Psoas muscle (tissue), 8 donors: ENCODE results near the gene MRNIP. TPM values are rescaled to one million over a fixed set of nuclear protein-coding genes. Genes with fewer than 3 reads are reported as not detected.
"Not testable (repeated sequence)": the region's sequence is repeated elsewhere in the genome, so short reads cannot be mapped to it uniquely, and the experiment has no call there.

Experiments
- ATAC-seq, 4 donors: fragments of 200-7000 bp; cut with Tn5 transposase; one replicate each; pipeline ENCODE4 v1.9.1; 2020; ENCODE audit warnings: moderate library complexity in 3 of 4, mild to moderate bottlenecking in 2 of 4
- DNase-seq, 2 donors: peaks; one replicate each; pipeline ENCODE4 v3.0.0-alpha.2; 2020
- H3K27ac ChIP-seq: fragments of 200-600 bp; one replicate; pipeline ENCODE4 v1.8.0; 2022
- H3K27me3 ChIP-seq, 3 donors: fragments of 200-600 bp in 1 of 3; one replicate each; pipeline versions ENCODE4 v1.6.1 to v1.8.0; 2013 to 2022; ENCODE audit warnings: low read length in 2 of 3, mild to moderate bottlenecking in 2 of 3, moderate library complexity in 1 of 3; ENCODE audit not compliant: insufficient read depth in 3 of 3
- H3K36me3 ChIP-seq, 2 donors: fragments of 200-600 bp in 1 of 2; one replicate each; pipeline versions ENCODE4 v1.6.1 to v1.8.0; 2013 to 2022; ENCODE audit warnings: low read depth in 1 of 2, mild to moderate bottlenecking in 1 of 2, moderate library complexity in 1 of 2; ENCODE audit not compliant: insufficient read depth in 1 of 2
- H3K4me1 ChIP-seq: fragments of 200-600 bp; one replicate; pipeline ENCODE4 v1.8.0; 2022
- H3K4me3 ChIP-seq: fragments of 200-600 bp; one replicate; pipeline ENCODE4 v1.8.0; 2022; ENCODE audit warnings: mild to moderate bottlenecking
- H3K9me3 ChIP-seq: fragments of 200-600 bp; one replicate; pipeline ENCODE4 v1.8.0; 2022
- WGBS, 3 donors: extraction: QIAGEN DNeasy Blood & Tissue Kit; methylation state at CpG; one replicate each; pipeline versions ENCODE4 v1.1.6 to v1.1.7; 2013; 5-methylcytosine and 5-hydroxymethylcytosine counted together
- intact Hi-C, 2 donors: fragments of 100-400 bp; cut with DNase I; formaldehyde crosslinking; loops; one replicate each; pipeline versions ENCODE4 v1.11.0 to v1.14.2; 2022
- polyA plus RNA-seq, 3 donors: library from polyadenylated mRNA; stranded (reverse); fragments of 200-250 nt; gene quantifications; one replicate each; pipeline ENCODE4 v1.2.3, GENCODE V29; 2013
- total RNA-seq, 4 donors: library from RNA; stranded (reverse); fragmentation: NEBNext Ultra II Directional in 2 of 4; extraction: Animal tissue kit (Norgen Biotek cat#: 25700) in 2 of 4; gene quantifications; one replicate each; pipeline versions ENCODE4 v1.2.1 to v1.2.4, GENCODE V29; 2021 to 2023
- TF ChIP-seq, protein P1 (sequence below): fragments of 200-600 bp; IDR thresholded peaks from one replicate; pipeline ENCODE4 v1.8.0; 2022; ENCODE audit warnings: antibody characterized with exemption
- donor health status: healthy with polysubstance abuse.
- donor health status: DM: no; HTN: no; CAD: no; lungs with moderate emphysema.
- donor health status: Bipolar disorder and iron deficiency.
- donor health status: healthy.
- donor health status: DM: yes; HTN: yes; CAD: no.
- donor health status: DM: no; HTN: no; CAD: no.
- donor health status: DM: no; HTN: no; CAD: no.
- donor health status: DM: yes; HTN: yes; CAD: no.

The MRNIP gene
- total and polyA plus RNA-seq, 7 donors, result 2.1 to 30.4 (median 7.9) TPM

DNA sequence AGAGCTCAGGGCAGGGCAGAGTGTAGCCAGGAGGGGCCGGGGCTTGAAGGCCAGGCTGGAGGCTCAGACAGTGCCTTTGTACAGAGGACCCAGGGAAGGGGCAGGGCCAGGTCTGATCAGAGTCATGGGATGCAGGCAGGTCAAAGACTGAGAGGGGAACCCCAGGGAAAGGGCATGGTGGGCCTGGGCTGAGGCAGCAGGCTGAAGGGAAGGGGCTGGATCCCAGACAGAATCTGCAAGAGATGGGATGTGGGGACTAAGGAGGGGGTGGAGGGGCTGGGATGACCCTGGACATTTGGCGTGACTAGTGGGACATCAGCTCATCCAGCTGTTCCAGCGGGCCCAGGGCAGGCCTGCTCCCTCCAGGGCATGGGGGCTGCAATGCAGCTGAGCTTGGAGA is 15.5 kb upstream of the MRNIP start:
- Histone ChIP-seq H3K4me1 (peaks cover 10% of the 10 kb centered on the region), H3K27ac (no peak overlapping the region), H3K36me3 (peaks cover 0 to 89% of the 10 kb centered on the region in 2 donors), H3K9me3 (no peaks in the 10 kb centered on the region), H3K4me3 (no peak overlapping the region), H3K27me3 (no peaks in the 10 kb centered on the region)
- ATAC-seq, result no peak
- DNase-seq, result no peak
- intact Hi-C loops, result loop anchor here in 1 of 2 donors (5.0 kb wide), 2 partner anchors 33 to 218 kb away; partner anchors contain the start of gene TBC1D9B
- 83 to 95% (median 92%) methylated on average over 3 of the region's 3 CpGs for WGBS, 3 donors
- TF ChIP-seq, protein P1, sequence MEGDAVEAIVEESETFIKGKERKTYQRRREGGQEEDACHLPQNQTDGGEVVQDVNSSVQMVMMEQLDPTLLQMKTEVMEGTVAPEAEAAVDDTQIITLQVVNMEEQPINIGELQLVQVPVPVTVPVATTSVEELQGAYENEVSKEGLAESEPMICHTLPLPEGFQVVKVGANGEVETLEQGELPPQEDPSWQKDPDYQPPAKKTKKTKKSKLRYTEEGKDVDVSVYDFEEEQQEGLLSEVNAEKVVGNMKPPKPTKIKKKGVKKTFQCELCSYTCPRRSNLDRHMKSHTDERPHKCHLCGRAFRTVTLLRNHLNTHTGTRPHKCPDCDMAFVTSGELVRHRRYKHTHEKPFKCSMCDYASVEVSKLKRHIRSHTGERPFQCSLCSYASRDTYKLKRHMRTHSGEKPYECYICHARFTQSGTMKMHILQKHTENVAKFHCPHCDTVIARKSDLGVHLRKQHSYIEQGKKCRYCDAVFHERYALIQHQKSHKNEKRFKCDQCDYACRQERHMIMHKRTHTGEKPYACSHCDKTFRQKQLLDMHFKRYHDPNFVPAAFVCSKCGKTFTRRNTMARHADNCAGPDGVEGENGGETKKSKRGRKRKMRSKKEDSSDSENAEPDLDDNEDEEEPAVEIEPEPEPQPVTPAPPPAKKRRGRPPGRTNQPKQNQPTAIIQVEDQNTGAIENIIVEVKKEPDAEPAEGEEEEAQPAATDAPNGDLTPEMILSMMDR, result no peak

DNA sequence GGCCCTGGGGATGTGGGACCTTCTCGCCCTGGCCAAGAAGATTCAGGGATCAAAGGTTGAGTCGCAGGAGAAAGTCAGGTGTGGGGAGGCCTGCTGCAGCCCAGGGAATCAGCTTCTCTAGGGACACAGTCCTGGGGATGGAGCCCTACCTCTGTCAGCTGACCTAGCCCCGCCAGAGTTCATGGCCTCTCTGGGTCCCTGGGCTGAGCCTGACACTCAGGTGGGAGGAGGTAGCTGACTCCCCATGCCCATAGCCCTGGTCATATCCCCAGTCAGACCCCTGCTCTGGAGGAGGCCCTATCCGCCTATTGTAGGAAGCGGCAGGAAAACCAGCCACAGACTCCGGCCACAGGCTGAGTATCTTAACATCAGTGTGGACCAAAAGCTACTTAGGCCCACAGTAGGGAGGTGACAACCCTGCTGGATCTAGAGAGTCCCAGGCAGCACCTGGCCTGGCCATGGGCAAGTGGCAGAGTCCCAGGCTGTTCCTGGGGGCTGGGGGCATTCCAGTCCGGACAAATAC is 15.0 kb upstream of the MRNIP start:
- H3K36me3 ChIP-seq, result peaks cover 0 to 89% of the 10 kb centered on the region in 2 donors
- no peak for DNase-seq
- no peak overlapping the region for H3K4me3 ChIP-seq
- peaks cover 10% of the 10 kb centered on the region for H3K4me1 ChIP-seq
- TF ChIP-seq, protein P1, result no peak
- H3K27ac ChIP-seq, result no peak overlapping the region
- no peaks in the 10 kb centered on the region for H3K27me3 ChIP-seq
- 95 to 97% (median 96%) methylated on average over 7 of the region's 7 CpGs for WGBS, 3 donors
- intact Hi-C loops, result loop anchor here in 1 of 2 donors (5.0 kb wide), 2 partner anchors 34 to 219 kb away; partner anchors contain the start of gene TBC1D9B
- no peak for ATAC-seq
- no peaks in the 10 kb centered on the region for H3K9me3 ChIP-seq

DNA sequence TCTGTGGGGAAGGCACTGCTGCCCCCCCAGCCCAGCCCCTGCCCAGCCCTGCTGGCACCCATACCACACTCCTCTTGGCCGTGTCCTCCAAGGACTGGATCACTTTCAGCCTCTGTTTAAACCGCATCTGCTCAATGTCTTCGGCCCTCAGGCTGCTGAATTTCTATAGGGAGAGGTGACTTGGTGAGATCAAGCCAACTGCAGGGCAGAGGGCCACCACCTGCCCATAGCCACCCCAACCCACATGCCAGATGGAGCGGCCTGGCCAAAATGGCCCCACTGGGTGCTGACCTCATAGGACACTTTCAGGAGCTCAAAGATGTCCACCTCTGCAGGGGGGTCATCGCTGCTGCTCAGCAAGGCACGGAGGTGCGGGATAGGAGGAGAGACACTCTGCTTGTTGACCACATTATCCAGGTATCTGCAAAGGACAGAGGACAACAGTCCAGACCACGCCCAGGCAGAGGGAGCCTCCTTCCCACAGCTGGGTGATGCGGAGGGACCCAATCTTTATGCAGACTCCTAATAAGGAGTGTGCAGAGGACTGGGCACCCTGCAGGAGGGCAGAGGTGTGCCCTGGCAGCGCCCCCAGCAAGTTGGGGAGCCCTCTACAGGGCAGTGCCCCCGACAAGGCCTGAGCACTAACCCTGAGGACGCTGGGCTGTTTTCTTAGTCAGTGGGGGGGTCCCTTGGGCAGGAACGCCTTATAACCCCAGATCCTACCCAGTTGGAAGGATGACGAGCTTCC is 14.4 kb upstream of the MRNIP start:
- peaks cover 0 to 93% of the 10 kb centered on the region in 2 donors for H3K36me3 ChIP-seq
- TF ChIP-seq, protein P1, result no peak
- H3K4me3 ChIP-seq, result no peak overlapping the region
- no peaks in the 10 kb centered on the region for H3K9me3 ChIP-seq
- no peak overlapping the region for H3K27ac ChIP-seq
- DNase-seq (no peak), ATAC-seq (no peak)
- intact Hi-C loops, result loop anchor here in 1 of 2 donors (5.0 kb wide), 2 partner anchors 34 to 219 kb away; partner anchors contain the start of gene TBC1D9B
- peaks cover 9% of the 10 kb centered on the region for H3K4me1 ChIP-seq
- H3K27me3 ChIP-seq, result no peaks in the 10 kb centered on the region
- WGBS, 3 donors, result 90 to 95% (median 91%) methylated on average over 14 of the region's 14 CpGs

DNA sequence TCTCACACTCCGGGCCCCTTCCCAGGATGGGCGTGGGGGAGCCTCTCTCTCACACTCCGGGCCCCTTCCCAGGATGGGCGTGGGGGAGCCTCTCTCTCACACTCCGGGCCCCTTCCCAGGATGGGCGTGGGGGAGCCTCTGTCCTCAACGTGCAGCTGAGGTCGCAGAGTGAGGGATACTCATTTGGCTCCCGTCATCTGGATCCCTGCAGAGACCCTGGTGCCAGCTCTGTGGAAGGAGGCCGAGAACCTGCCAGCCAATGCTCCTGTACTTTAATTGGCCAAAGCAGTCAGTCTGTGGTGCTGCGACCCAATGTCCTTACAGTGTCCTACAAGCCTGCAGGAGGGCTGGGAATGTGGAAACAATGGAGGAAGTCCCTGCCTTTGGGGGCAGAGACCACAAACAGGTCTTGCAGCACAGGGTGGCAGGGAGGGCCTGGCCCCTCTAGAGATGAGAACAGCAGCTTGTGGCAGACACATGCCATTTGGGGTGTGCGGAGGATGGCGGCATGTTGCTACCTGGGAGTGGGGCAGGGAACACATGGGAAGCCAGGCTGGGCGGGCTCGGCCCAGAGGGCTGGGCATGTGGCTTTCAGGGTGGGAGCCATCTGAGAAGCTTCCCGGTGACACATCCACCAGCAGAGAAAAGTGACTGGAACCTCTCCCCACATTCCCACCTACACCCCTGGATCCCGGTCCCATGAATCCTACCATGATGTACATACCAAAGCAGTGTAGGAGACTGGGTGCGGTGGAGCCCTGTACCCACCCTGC is 13.6 kb upstream of the MRNIP start:
- Histone ChIP-seq H3K4me3 (no peak overlapping the region), H3K36me3 (peaks cover 0 to 93% of the 10 kb centered on the region in 2 donors), H3K9me3 (no peaks in the 10 kb centered on the region), H3K27me3 (no peaks in the 10 kb centered on the region), H3K27ac (no peak overlapping the region), H3K4me1 (peaks cover 6% of the 10 kb centered on the region)
- TF ChIP-seq, protein P1, result no peak
- intact Hi-C loops, result loop anchor here in 1 of 2 donors (5.0 kb wide), 2 partner anchors 35 to 220 kb away; partner anchors contain the start of gene TBC1D9B
- DNase-seq, result no peak
- ATAC-seq, result no peak
- WGBS, 3 donors, result 90 to 92% (median 90%) methylated on average over 13 to 16 of the region's 18 CpGs

DNA sequence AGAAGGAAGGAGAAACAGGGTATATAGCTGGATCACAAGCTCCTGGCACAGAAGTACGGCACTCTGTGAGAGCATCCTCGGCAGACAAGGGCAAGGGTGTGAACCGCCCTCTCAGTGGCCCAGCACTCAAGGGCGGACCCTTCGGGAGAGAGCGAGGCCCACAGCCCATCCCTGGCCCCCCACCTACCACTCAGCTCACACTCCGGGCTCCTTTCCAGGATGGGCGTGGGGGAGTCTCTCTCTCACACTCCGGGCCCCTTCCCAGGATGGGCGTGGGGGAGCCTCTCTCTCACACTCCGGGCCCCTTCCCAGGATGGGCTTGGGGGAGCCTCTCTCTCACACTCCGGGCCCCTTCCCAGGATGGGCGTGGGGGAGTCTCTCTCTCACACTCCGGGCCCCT is 12.9 kb upstream of the MRNIP start:
- not testable (repeated sequence) for H3K4me3 ChIP-seq, H3K27me3 ChIP-seq, ATAC-seq, H3K4me1 ChIP-seq, DNase-seq, H3K27ac ChIP-seq, H3K9me3 ChIP-seq
- H3K36me3 ChIP-seq, result peaks cover 0 to 93% of the 10 kb centered on the region in 2 donors
- intact Hi-C loops, result loop anchor here in 1 of 2 donors (5.0 kb wide), 2 partner anchors 36 to 221 kb away; partner anchors contain the start of gene TBC1D9B
- WGBS, 3 donors, result 88 to 95% (median 89%) methylated on average over 11 to 14 of the region's 14 CpGs
